Testis (tissue), 5 donors: ENCODE measurements around the gene BOLL. TPM values are rescaled to one million over a fixed set of nuclear protein-coding genes. Genes with fewer than 3 reads are reported as not detected.
"Not testable (repeated sequence)": the region's sequence is repeated elsewhere in the genome, so short reads cannot be mapped to it uniquely, and the experiment has no call there.

Source experiments
- DNase-seq: peaks from one replicate; pipeline ENCODE4 v3.0.0-alpha.2; 2019
- H3K27ac ChIP-seq, 2 donors: fragments of 200-600 bp; sonication (generic); one replicate each; pipeline ENCODE4 v1.5.1; 2019
- H3K27me3 ChIP-seq: fragments of 200-600 bp; sonication (generic); one replicate; pipeline ENCODE4 v1.5.1; 2019
- H3K36me3 ChIP-seq: fragments of 200-600 bp; sonication (generic); one replicate; pipeline ENCODE4 v1.5.1; 2017; ENCODE audit warnings: low read depth; ENCODE audit errors: missing control alignments
- H3K4me1 ChIP-seq: fragments of 200-600 bp; sonication (generic); one replicate; pipeline ENCODE4 v1.5.1; 2019
- H3K4me3 ChIP-seq, 2 donors: fragments of 200-600 bp; sonication (generic); one replicate each; pipeline ENCODE4 v1.5.1; 2017 to 2019
- H3K9me3 ChIP-seq: fragments of 200-600 bp; sonication (generic); one replicate; pipeline ENCODE4 v1.5.1; 2017
- CTCF ChIP-seq, 3 experiments: fragments of 450-650 bp in 2 of 3; fragments of 200-600 bp in 1 of 3; sonication (generic) in 1 of 3; IDR thresholded peaks; one replicate each; pipeline ENCODE4 v1.5.1; 2016 to 2019; ENCODE audit warnings: antibody characterized with exemption in 3 of 3, mild to moderate bottlenecking in 2 of 3, moderate library complexity in 1 of 3
- POLR2A ChIP-seq: fragments of 450-650 bp; IDR thresholded peaks from one replicate; pipeline ENCODE4 v1.6.1; 2017; ENCODE audit warnings: antibody characterized with exemption, mild to moderate bottlenecking, moderate library complexity
- WGBS, 2 donors: methylation state at CpG; one replicate each; pipeline ENCODE4 v1.1.5; 2018; 5-methylcytosine and 5-hydroxymethylcytosine counted together
- intact Hi-C: fragments of 100-400 bp; cut with DNase I; formaldehyde crosslinking; loops from one replicate; pipeline ENCODE4 v1.15.1; 2023; ENCODE audit warnings: low total_unique reads
- long read RNA-seq, 2 donors: transcript quantifications; one replicate each; lab custom pipeline, GENCODE V29; 2026
- polyA plus RNA-seq: library from polyadenylated mRNA; stranded (reverse); fragments of 350-450 nt; fragmentation: Illumina TruSeq; extraction: RNeasy Lipid Tissue Mini Kit (QIAGEN cat#74804); gene quantifications from one replicate; pipeline ENCODE4 v1.2.3, GENCODE V29; 2014; ENCODE audit warnings: low read depth, low replicate concordance; ENCODE audit not compliant: insufficient read depth
- total RNA-seq, 2 donors: library from RNA; depleted of rRNA; stranded (reverse); fragments of >200 nt; gene quantifications; one replicate each; pipeline ENCODE4 v1.2.3, GENCODE V29; 2016

The BOLL gene
- 10 to 100 TPM; 51.0 to 65.0 TPM for total RNA-seq
- 256 TPM for polyA plus RNA-seq
- long read RNA-seq, donor 1, result 0 reads
- long read RNA-seq, donor 2, result 0 reads

- TF ChIP-seq CTCF (IDR thresholded peaks at IDR 0.05) (no peak), POLR2A (no peak)
- intact Hi-C loops, result no loop called here
- Histone ChIP-seq H3K9me3 (no peaks in the 10 kb centered on the region), H3K27ac (peak within 1 kb of the TSS; percentile 27 to 60), H3K4me3 (peak within 1 kb of the TSS; percentile 50 to 64), H3K4me1 (no peaks in the 10 kb centered on the region), H3K27me3 (no peaks in the 10 kb centered on the region), H3K36me3 (no peaks in the 10 kb centered on the region)
- DNase-seq, result peak; percentile 65
- 60 to 70% methylated on average over 33 to 77 of the region's 80 CpGs for WGBS, 2 donors
Observed at GRCh38 chr2:197784956-197785941, at the start of gene BOLL. Gene BOLL (minus strand): TSS chr2:197785319. CDS start chr2:197781850, 3,469 bp downstream.

DNA sequence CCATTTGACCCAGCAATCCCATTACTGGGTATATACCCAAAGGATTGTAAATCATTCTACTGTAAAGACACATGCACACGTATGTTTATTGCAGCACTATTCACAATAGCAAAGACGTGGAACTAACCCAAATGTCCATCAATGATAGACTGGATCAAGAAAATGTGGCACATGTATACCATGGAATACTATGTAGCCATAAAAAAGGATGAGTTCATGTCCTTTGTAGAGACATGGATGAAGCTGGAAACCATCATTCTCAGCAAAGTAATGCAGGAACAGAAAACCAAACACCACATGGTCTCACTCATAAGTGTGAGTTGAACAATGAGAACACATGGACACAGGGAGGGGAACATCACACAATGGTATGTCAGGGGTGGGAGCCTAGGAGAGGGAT, 49.7 kb upstream of the BOLL start:
- H3K36me3 ChIP-seq, H3K9me3 ChIP-seq, DNase-seq, H3K4me3 ChIP-seq, H3K27ac ChIP-seq, intact Hi-C loops, H3K27me3 ChIP-seq, H3K4me1 ChIP-seq: not testable (repeated sequence)
- 98 to 100% methylated on average over 2 of the region's 2 CpGs for WGBS, 2 donors

DNA sequence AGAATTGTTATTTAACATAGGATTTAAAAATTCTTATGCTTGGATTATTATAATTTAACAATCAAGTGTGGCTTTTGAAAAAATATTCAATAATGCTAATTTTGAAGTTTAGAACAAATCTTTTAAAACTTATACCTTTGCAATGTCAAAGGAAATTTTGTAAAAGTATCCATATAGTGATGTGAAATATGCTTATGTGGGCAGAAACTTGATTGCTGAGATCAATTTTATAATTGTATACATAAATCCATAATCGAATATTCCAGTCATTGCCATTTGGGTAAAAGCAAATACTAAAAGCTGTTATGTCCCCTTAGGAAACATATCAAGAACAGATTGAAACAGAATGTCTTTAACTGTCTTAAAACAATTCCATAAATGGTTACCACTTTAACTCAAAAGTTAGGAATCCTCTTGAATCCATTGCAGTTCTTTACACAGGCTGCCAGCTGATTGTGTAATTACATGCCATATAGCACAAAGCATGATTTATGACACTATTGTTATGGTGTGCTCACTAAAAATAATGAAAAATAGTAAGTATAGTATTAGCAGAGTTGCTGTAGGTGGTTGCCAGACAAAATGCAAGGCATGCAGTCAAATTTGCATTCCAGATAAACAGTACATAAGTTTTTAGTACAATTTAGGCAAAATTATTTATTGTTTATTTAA, 43.5 kb upstream of the BOLL start:
- Histone ChIP-seq H3K9me3 (no peaks in the 10 kb centered on the region), H3K27ac (no peak overlapping the region), H3K4me1 (no peaks in the 10 kb centered on the region), H3K36me3 (no peaks in the 10 kb centered on the region), H3K4me3 (no peak overlapping the region), H3K27me3 (no peaks in the 10 kb centered on the region)
- 88 to 94% methylated on average over 1 of the region's 1 CpG for WGBS, 2 donors
- TF ChIP-seq POLR2A, result no peak
- intact Hi-C loops, result no loop called here
- DNase-seq, result no peak

GRCh38 chr2:197827618-197828017, 42.5 kb upstream of the BOLL start:
- WGBS, 2 donors, result 76 to 80% methylated on average over 2 of the region's 2 CpGs
- intact Hi-C loops, result no loop called here
- no peaks in the 10 kb centered on the region for H3K4me1 ChIP-seq
- H3K36me3 ChIP-seq, result no peaks in the 10 kb centered on the region
- no peak overlapping the region for H3K27ac ChIP-seq
- no peak for DNase-seq
- H3K27me3 ChIP-seq, result no peaks in the 10 kb centered on the region
- no peak overlapping the region for H3K4me3 ChIP-seq
- TF ChIP-seq POLR2A, result no peak
- TF ChIP-seq CTCF (IDR thresholded peaks at IDR 0.05), result no peak
- no peaks in the 10 kb centered on the region for H3K9me3 ChIP-seq

- TF ChIP-seq CTCF (IDR thresholded peaks at IDR 0.05) (no peak), POLR2A (no peak)
- Histone ChIP-seq H3K9me3 (no peaks in the 10 kb centered on the region), H3K27me3 (no peaks in the 10 kb centered on the region), H3K4me3 (no peak overlapping the region), H3K4me1 (no peaks in the 10 kb centered on the region), H3K36me3 (no peaks in the 10 kb centered on the region), H3K27ac (no peak overlapping the region)
- WGBS, 2 donors, result 76 to 85% methylated on average over 2 of the region's 2 CpGs
- intact Hi-C loops, result no loop called here
- DNase-seq, result no peak
Observed at GRCh38 chr2:197822333-197822732, 37.2 kb upstream of the BOLL start.
